ENCODE data around the gene IFT25. TPM values are rescaled to one million over a fixed set of nuclear protein-coding genes. Genes with fewer than 3 reads are reported as not detected.

IFT25 gene
- total RNA-seq, 1 experiment from 2014 or later: 42.9 TPM

DNA sequence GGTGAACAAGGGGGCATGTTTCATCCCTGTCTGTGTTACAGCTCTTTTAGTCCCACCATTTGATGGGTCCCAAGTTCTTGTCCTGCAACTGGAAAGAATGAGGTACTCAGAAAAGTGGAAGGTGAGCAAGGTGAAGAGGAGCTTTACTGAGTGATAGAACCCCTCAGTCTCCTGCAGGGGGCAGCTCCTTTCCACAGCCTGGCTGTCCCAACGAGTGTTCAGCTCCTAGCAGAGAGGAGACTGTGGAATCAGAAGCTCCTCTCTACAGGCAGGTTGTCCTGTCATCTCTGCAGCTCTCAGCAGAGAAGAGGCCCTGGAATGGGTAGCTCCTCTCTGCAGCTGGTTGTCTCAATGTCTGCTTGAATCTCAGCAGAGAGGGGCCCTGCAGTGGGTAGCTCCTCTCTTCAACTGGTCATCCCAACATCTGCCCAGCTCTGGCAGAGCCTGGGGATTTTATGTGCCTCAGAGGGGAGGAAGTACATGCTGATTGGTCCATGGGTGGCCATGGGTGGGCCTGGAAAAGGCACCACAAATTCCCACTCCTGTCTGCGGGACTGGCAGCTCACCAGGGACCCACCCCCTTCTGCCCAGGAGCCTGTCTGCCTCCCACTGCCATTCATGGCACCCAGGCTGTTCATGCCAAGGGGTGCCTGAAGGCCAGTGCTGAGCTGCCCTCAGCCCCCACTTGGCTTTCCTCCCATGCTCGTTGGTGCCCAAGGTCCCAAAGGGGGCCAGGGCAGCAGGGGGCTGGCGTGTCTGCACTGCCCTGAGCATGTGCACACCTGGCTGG is 46.8 kb upstream of the IFT25 start:
- no peak for DNase-seq (ENCODE audit: low read depth, low spot score)
- POLR2A ChIA-PET: interaction anchor here (0.7 kb wide), 1 partner anchor 525 kb away, joined by 3 read pairs; no protein-coding TSS in a partner anchor
- no TSS peak for BruUV-seq (replicated peaks)

DNA sequence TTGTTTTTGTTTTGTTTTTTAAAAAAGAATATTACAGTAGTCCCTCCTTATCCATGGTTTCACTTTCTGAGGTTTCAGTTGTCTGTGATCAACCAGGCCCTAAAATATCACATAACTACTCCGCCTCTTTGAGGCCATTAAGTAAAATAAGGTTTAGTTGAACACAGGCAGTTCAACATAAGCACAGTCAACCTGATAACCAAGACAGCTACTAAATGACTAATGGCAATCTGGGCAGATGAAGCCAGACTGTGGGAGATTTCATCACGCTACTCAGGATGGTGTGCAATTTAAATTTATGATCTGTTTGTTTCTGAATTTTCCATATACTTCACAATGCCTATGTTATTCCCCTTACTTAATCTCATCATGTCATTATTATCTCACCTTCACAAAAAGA is 42.4 kb upstream of the IFT25 start:
- Histone ChIP-seq H3K9me3 (ENCODE audit: control insufficient read depth, insufficient read depth, low read depth, low read length) (no peaks in the 10 kb centered on the region), H3K27ac (ENCODE audit: low read length) (no peak overlapping the region), H3K4me3 (ENCODE audit: low read depth in 2 of 2, low read length in 2 of 2) (no peak overlapping the region), H3K36me3 (ENCODE audit: control insufficient read depth, insufficient read depth, low read length) (no peaks in the 10 kb centered on the region), H3K27me3 (ENCODE audit: control insufficient read depth, insufficient read depth, low read length) (no peaks in the 10 kb centered on the region), H3K4me1 (ENCODE audit: control insufficient read depth, insufficient read depth, low read length) (no peaks in the 10 kb centered on the region)
- intact Hi-C loops (cut with micrococcal nuclease; ENCODE audit: unreplicated experiment) (no loop called here), in situ Hi-C loops (cut with HindIII; ENCODE audit: low pct_unique_long_range_greater_than_20kb, low sequenced_read_pairs) (no loop called here)
- ChIA-PET POLR2A (no interaction called here), CTCF (no interaction called here)
- BruUV-seq (replicated peaks): no TSS peak
- ATAC-seq (no peak), DNase-seq (ENCODE audit: low read depth, low spot score) (no peak)
- TF ChIP-seq SIN3A (IDR thresholded peaks at IDR 0.05; ENCODE audit: borderline replicate concordance, insufficient read depth, low read depth, low read length): no peak
- TF ChIP-seq TCF7L2 (IDR thresholded peaks at IDR 0.05; ENCODE audit: low read depth, low read length): no peak

More for the DNA sequence above, 46.8 kb upstream of the IFT25 start:
- CTCF ChIA-PET: interaction anchor here (0.6 kb wide), 1 partner anchor 13 kb away, joined by 8 read pairs; no protein-coding TSS in a partner anchor
- no peaks in the 10 kb centered on the region for H3K4me1 ChIP-seq (ENCODE audit: control insufficient read depth, insufficient read depth, low read length)
- no peak for TF ChIP-seq POLR2AphosphoS5 (IDR thresholded peaks at IDR 0.05; ENCODE audit: low read depth, low read length)
- TF ChIP-seq, protein P1, sequence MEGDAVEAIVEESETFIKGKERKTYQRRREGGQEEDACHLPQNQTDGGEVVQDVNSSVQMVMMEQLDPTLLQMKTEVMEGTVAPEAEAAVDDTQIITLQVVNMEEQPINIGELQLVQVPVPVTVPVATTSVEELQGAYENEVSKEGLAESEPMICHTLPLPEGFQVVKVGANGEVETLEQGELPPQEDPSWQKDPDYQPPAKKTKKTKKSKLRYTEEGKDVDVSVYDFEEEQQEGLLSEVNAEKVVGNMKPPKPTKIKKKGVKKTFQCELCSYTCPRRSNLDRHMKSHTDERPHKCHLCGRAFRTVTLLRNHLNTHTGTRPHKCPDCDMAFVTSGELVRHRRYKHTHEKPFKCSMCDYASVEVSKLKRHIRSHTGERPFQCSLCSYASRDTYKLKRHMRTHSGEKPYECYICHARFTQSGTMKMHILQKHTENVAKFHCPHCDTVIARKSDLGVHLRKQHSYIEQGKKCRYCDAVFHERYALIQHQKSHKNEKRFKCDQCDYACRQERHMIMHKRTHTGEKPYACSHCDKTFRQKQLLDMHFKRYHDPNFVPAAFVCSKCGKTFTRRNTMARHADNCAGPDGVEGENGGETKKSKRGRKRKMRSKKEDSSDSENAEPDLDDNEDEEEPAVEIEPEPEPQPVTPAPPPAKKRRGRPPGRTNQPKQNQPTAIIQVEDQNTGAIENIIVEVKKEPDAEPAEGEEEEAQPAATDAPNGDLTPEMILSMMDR (IDR thresholded peaks at IDR 0.05): no peak
- TF ChIP-seq, protein P2, sequence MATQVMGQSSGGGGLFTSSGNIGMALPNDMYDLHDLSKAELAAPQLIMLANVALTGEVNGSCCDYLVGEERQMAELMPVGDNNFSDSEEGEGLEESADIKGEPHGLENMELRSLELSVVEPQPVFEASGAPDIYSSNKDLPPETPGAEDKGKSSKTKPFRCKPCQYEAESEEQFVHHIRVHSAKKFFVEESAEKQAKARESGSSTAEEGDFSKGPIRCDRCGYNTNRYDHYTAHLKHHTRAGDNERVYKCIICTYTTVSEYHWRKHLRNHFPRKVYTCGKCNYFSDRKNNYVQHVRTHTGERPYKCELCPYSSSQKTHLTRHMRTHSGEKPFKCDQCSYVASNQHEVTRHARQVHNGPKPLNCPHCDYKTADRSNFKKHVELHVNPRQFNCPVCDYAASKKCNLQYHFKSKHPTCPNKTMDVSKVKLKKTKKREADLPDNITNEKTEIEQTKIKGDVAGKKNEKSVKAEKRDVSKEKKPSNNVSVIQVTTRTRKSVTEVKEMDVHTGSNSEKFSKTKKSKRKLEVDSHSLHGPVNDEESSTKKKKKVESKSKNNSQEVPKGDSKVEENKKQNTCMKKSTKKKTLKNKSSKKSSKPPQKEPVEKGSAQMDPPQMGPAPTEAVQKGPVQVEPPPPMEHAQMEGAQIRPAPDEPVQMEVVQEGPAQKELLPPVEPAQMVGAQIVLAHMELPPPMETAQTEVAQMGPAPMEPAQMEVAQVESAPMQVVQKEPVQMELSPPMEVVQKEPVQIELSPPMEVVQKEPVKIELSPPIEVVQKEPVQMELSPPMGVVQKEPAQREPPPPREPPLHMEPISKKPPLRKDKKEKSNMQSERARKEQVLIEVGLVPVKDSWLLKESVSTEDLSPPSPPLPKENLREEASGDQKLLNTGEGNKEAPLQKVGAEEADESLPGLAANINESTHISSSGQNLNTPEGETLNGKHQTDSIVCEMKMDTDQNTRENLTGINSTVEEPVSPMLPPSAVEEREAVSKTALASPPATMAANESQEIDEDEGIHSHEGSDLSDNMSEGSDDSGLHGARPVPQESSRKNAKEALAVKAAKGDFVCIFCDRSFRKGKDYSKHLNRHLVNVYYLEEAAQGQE (IDR thresholded peaks at IDR 0.05; ENCODE audit: insufficient read depth in 1 of 2, low read depth in 2 of 2, low read length in 1 of 2): no peak
- no peak for TF ChIP-seq TCF7L2 (IDR thresholded peaks at IDR 0.05; ENCODE audit: low read depth, low read length)
- TF ChIP-seq SIN3A (IDR thresholded peaks at IDR 0.05; ENCODE audit: borderline replicate concordance, insufficient read depth, low read depth, low read length): no peak
- no peak for ATAC-seq
- H3K36me3 ChIP-seq (ENCODE audit: control insufficient read depth, insufficient read depth, low read length): no peaks in the 10 kb centered on the region
- H3K27ac ChIP-seq (ENCODE audit: low read length): no peak overlapping the region
- H3K9me3 ChIP-seq (ENCODE audit: control insufficient read depth, insufficient read depth, low read depth, low read length): no peaks in the 10 kb centered on the region
- H3K27me3 ChIP-seq (ENCODE audit: control insufficient read depth, insufficient read depth, low read length): no peaks in the 10 kb centered on the region
- intact Hi-C loops (cut with micrococcal nuclease; ENCODE audit: unreplicated experiment) (no loop called here), in situ Hi-C loops (cut with HindIII; ENCODE audit: low pct_unique_long_range_greater_than_20kb, low sequenced_read_pairs) (no loop called here)
- no peak overlapping the region for H3K4me3 ChIP-seq (ENCODE audit: low read depth in 2 of 2, low read length in 2 of 2)

DNA sequence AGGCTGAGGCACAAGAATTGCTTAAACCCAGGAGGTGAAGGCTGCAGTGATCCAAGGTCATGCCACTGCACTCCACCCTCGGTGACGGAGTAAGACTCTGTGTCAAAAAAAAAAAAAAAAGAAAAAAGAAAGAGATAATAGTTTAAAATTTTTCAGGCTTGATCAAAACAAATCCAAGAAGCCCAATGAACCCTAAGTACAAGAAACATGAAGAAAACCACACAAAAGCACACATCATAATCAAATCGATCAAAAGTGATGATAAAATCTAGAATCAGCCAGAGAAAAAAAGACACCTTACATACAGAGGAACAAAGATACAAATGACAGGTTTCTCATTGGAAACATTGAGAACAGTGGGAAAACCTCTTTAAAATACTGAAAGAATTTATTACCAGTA is 41.0 kb upstream of the IFT25 start:
- no peak for DNase-seq (ENCODE audit: low read depth, low spot score)
- no peak overlapping the region for H3K27ac ChIP-seq (ENCODE audit: low read length)
- ChIA-PET CTCF (no interaction called here), POLR2A (no interaction called here)
- H3K36me3 ChIP-seq (ENCODE audit: control insufficient read depth, insufficient read depth, low read length): no peaks in the 10 kb centered on the region
- intact Hi-C loops (cut with micrococcal nuclease; ENCODE audit: unreplicated experiment): no loop called here
- TF ChIP-seq POLR2AphosphoS5 (IDR thresholded peaks at IDR 0.05; ENCODE audit: low read depth, low read length) (no peak), SIN3A (IDR thresholded peaks at IDR 0.05; ENCODE audit: borderline replicate concordance, insufficient read depth, low read depth, low read length) (no peak), TCF7L2 (IDR thresholded peaks at IDR 0.05; ENCODE audit: low read depth, low read length) (no peak)
- TF ChIP-seq, protein P1 (IDR thresholded peaks at IDR 0.05): no peak
- TF ChIP-seq, protein P2 (IDR thresholded peaks at IDR 0.05; ENCODE audit: insufficient read depth in 1 of 2, low read depth in 2 of 2, low read length in 1 of 2): no peak
- no peak overlapping the region for H3K4me3 ChIP-seq (ENCODE audit: low read depth in 2 of 2, low read length in 2 of 2)
- in situ Hi-C loops (cut with HindIII; ENCODE audit: low pct_unique_long_range_greater_than_20kb, low sequenced_read_pairs): no loop called here
- no peaks in the 10 kb centered on the region for H3K4me1 ChIP-seq (ENCODE audit: control insufficient read depth, insufficient read depth, low read length)
- H3K9me3 ChIP-seq (ENCODE audit: control insufficient read depth, insufficient read depth, low read depth, low read length): no peaks in the 10 kb centered on the region
- ATAC-seq: no peak
- H3K27me3 ChIP-seq (ENCODE audit: control insufficient read depth, insufficient read depth, low read length): no peaks in the 10 kb centered on the region
- no TSS peak for BruUV-seq (replicated peaks)

Data from Panc1 (cell line).